Measurements from ENCODE around the gene GFRA4.

Gene GFRA4

GRCh38 chr20:3686867-3687321 lies 23.7 kb upstream of the GFRA4 start (continued):
- no peak for TF ChIP-seq ZNF280C (tag by site-specific recombination; IDR thresholded peaks at IDR 0.05)
- TF ChIP-seq ZNF654 (tag by site-specific recombination; IDR thresholded peaks at IDR 0.05; ENCODE audit: low read depth) = peak; percentile 7; the same call in 1 of the 2 replicates
- TF ChIP-seq ZNF24 (tag by site-specific recombination; IDR thresholded peaks at IDR 0.05) = 0 out of 2 replicates have a peak, but pooled peaks have one; percentile 30

DNA sequence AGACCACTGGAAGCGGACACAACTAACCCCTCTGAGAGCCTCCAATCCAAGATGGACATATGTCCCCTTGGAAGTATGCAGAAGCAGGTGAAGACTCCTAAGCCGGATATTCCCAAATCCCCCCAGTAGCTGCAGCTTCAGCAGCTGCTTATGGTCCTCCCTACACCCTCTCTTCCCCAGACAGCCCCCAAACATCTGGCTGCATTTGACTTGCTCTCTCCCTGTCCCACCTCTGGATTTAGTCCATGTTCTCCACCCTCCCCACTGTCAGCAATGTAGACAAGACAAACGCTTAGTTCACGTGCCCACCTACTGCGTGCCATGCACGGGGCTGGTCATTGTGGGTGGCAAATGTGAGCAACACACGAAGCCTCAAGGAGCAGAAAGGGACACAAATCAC lies 23.2 kb upstream of the GFRA4 start:
- Histone ChIP-seq H3K4me3 (ENCODE audit: low read depth, low read length) (no peak overlapping the region), H3K9me3 (ENCODE audit: control insufficient read depth, insufficient read depth, low read depth, low read length) (no peaks in the 10 kb centered on the region), H3K27ac (ENCODE audit: extremely low read depth, low read depth, low read length) (no peak overlapping the region), H3K36me3 (ENCODE audit: control insufficient read depth in 2 of 2, insufficient read depth in 1 of 2, low read length in 2 of 2) (no peaks in the 10 kb centered on the region), H3K4me1 (ENCODE audit: control insufficient read depth, insufficient read depth, low read length) (no peaks in the 10 kb centered on the region; the same call in 1 of the 2 replicates)
- ChIA-PET POLR2A (no interaction called here), CTCF (interaction anchor here (0.6 to 5.1 kb wide), 4 partner anchors 9 to 71 kb away, joined by 3 to 34 read pairs (median 15); no protein-coding TSS in a partner anchor)
- TF ChIP-seq ZNF585B (tag by site-specific recombination; IDR thresholded peaks at IDR 0.05) (no peak), AEBP2 (tag by site-specific recombination; IDR thresholded peaks at IDR 0.05; ENCODE audit: borderline replicate concordance) (no peak), ZNF768 (tag by site-specific recombination; IDR thresholded peaks at IDR 0.05) (no peak), ZNF561 (tag by site-specific recombination; IDR thresholded peaks at IDR 0.05; ENCODE audit: borderline replicate concordance) (no peak), ZNF404 (tag by site-specific recombination; IDR thresholded peaks at IDR 0.05) (no peak)

DNA sequence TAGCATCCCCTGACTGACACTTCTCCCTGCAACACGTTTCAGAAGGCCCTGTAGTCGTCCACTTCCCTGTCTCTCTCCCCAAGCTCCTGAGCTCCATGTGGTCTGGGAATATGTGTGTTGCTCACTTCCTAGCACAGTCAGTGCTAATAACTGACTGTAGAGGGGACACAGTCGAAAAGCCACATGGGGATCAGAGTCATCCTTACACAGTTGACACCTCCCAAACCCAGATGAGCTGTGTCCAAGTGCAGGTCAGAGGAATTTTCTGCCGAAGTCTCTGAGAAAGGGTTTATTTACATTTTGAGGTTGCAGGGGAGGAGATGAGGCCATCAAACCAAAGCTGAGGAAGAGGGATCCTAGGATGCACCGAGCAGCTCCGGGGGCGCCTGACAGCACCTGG lies 22.1 kb upstream of the GFRA4 start:
- POLR2A ChIA-PET = interaction anchor here (0.5 kb wide), 1 partner anchor 134 kb away, joined by 4 read pairs; no protein-coding TSS in a partner anchor
- H3K4me3 ChIP-seq (ENCODE audit: low read depth, low read length) = no peak overlapping the region
- no peak overlapping the region for H3K27ac ChIP-seq (ENCODE audit: extremely low read depth, low read depth, low read length)
- CTCF ChIA-PET = interaction anchor here (2.2 to 5.1 kb wide), 3 partner anchors 8 to 25 kb away, joined by 12 to 34 read pairs (median 26); no protein-coding TSS in a partner anchor
- no peaks in the 10 kb centered on the region for H3K36me3 ChIP-seq (ENCODE audit: control insufficient read depth in 2 of 2, insufficient read depth in 1 of 2, low read length in 2 of 2)
- H3K9me3 ChIP-seq (ENCODE audit: control insufficient read depth, insufficient read depth, low read depth, low read length) = no peaks in the 10 kb centered on the region
- H3K4me1 ChIP-seq (ENCODE audit: control insufficient read depth, insufficient read depth, low read length) = no peaks in the 10 kb centered on the region; the same call in 1 of the 2 replicates
- TF ChIP-seq ZNF501 (tag by site-specific recombination; IDR thresholded peaks at IDR 0.05) = no peak
- no peak for TF ChIP-seq ZFP69B (tag by site-specific recombination; IDR thresholded peaks at IDR 0.05)
- no peak for TF ChIP-seq ZNF560 (tag by site-specific recombination; IDR thresholded peaks at IDR 0.05; ENCODE audit: borderline replicate concordance)
- no peak for TF ChIP-seq ZSCAN18 (tag by site-specific recombination; IDR thresholded peaks at IDR 0.05)
- TF ChIP-seq ZNF416 (tag by site-specific recombination; IDR thresholded peaks at IDR 0.05) = no peak
- TF ChIP-seq, protein P1, sequence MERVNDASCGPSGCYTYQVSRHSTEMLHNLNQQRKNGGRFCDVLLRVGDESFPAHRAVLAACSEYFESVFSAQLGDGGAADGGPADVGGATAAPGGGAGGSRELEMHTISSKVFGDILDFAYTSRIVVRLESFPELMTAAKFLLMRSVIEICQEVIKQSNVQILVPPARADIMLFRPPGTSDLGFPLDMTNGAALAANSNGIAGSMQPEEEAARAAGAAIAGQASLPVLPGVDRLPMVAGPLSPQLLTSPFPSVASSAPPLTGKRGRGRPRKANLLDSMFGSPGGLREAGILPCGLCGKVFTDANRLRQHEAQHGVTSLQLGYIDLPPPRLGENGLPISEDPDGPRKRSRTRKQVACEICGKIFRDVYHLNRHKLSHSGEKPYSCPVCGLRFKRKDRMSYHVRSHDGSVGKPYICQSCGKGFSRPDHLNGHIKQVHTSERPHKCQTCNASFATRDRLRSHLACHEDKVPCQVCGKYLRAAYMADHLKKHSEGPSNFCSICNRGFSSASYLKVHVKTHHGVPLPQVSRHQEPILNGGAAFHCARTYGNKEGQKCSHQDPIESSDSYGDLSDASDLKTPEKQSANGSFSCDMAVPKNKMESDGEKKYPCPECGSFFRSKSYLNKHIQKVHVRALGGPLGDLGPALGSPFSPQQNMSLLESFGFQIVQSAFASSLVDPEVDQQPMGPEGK (tag by site-specific recombination; IDR thresholded peaks at IDR 0.05) = no peak
